ENCODE results near the gene JAM3.

DNA sequence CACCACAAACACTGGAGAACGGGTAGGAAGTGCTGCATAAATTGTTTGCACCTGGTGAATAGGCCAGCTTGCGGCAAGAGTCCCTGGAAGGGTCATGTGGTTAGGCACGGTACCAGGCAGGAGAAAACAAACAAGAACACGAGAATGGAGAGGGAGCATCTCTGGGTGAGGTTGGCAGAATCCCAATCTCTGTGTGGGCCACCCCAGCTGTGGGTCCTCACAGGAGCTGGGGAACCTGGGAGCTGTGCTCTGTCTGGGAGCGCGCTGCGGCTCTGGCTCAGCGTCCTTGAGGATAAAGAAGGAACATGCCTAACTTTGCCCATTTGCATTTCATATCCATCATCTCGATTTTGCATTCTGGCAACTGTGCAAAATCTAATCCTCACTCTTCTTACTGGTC is 46.1 kb upstream of the JAM3 start:
- TF ChIP-seq, protein P1, sequence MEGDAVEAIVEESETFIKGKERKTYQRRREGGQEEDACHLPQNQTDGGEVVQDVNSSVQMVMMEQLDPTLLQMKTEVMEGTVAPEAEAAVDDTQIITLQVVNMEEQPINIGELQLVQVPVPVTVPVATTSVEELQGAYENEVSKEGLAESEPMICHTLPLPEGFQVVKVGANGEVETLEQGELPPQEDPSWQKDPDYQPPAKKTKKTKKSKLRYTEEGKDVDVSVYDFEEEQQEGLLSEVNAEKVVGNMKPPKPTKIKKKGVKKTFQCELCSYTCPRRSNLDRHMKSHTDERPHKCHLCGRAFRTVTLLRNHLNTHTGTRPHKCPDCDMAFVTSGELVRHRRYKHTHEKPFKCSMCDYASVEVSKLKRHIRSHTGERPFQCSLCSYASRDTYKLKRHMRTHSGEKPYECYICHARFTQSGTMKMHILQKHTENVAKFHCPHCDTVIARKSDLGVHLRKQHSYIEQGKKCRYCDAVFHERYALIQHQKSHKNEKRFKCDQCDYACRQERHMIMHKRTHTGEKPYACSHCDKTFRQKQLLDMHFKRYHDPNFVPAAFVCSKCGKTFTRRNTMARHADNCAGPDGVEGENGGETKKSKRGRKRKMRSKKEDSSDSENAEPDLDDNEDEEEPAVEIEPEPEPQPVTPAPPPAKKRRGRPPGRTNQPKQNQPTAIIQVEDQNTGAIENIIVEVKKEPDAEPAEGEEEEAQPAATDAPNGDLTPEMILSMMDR (IDR thresholded peaks at IDR 0.05): no peak
- TF ChIP-seq POLR2A (IDR thresholded peaks at IDR 0.05) (no peak), POLR2AphosphoS5 (IDR thresholded peaks at IDR 0.05) (no peak)

Measured in prostate gland (tissue), 2 donors.